ENCODE results near the gene ZC3HAV1L.
"Not testable (repeated sequence)": the region's sequence is repeated elsewhere in the genome, so short reads cannot be mapped to it uniquely, and the experiment has no call there.

ZC3HAV1L gene

DNA sequence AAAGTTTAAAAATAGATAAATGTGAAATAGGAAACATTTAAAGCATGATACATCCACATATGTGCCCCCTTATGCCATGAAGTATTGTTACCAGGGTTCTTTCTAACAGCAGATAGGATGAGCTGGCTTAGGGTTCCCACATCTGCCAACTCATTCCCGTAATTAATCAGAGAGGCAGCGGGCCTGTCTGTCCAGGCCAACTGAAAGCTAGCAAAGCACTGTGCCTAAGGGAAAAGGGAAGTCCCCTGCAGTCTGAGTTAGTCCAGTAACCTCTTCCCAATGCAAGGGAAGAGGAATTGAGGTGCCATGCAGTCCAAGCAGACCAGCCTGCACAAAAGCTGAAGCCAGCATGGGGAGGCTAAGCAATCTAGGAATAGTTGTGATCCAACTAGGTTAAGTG, 18.3 kb upstream of the ZC3HAV1L start:
- DNase-seq (ENCODE audit: low read depth) = peak; percentile 41

DNA sequence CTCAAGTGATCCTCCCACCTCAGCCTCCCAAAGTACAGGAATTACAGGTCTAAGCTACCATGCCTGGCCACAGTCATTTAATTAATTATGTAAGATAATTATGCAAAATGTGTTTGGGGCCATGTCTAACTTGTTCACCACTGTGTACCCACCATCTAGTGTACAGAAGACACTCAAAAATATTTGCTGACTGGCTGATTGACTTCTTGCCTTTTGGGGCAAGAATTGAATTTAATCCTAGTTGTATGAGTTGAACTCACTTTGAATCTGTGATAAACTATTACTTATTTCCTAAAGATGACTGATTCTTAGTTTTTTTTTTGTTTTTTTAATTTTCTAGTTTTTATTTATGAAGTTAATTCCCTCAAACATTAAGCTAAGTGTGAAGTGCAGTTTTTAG, 15.8 kb upstream of the ZC3HAV1L start:
- no peak for DNase-seq (ENCODE audit: low read depth)

DNA sequence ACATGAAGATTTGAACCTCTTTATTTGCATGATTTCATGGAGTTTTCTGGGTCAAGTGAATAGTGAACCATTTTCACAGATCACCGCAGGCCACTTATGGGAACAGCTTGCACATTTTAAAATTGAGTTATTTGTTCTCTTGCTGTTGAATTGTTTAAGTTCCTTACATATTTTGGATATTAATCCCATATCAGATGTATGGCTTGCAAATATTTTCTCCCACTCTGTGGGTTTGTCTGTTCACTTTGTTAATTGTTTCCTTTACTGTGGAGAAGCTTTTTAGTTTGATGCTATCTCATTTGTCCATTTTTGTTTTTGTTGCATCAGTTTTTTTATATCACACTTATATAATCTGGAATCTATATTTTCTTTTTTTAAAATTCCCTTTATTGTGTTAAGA, 14.1 kb upstream of the ZC3HAV1L start:
- DNase-seq (ENCODE audit: low read depth) = peak; percentile 24

DNA sequence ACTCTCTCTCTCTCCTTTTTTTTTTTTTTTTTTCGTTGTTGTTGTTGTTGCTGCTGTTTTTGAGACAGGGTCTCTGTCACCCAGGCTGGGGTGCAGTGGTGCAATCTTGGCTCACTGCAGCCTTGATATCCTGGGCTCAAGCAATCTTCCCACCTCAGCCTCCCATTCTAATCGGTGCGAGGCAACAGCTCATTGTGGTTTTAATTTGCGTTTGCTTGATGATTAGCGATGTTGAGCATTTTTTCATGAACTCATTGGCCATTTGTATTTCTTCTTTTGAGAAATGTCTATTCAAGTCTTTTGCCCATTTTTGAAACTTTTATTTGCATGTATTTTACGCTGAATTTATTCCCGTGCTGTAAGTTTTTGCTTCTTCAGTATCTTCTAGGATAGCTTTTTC, 13.3 kb upstream of the ZC3HAV1L start:
- no peak for DNase-seq (ENCODE audit: low read depth)

DNA sequence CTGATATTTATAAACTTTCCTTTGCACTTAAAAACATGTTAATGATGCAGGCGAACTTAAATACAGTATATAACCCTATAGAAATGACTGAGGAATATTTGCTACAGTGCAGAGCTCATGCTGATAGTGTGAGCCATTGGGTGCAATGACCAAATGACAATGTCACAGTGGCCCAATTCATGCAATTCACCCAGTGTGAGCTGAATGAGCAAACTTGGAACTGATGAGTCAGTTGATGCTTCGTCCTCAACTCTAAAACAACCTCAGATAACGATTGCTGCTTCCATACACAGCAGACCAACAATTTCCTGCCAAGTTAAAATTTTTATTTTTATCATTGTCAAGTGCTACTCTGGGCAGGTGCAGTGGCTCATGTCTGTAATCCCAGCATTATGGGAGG, 12.1 kb upstream of the ZC3HAV1L start:
- DNase-seq (ENCODE audit: low read depth) = no peak

DNA sequence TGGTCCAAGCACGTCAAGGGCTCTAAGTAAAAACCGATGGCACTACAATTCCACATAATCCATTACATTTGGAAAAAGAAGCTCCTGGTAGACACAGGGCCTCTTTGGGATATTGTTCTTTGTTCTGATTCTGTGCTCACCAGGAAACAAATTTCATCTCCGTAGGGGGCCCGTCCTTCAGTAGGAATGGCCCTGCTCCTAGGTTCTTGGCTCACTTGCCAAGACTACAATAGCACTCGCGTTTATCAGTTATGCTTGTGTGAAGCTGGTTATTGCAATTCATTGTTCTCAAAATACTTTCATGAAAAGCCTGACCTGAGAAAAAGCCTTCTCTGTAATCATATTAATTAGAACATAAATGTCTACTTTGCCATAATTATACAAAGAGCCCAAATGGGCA, 10.3 kb upstream of the ZC3HAV1L start:
- no peak for DNase-seq (ENCODE audit: low read depth)

DNA sequence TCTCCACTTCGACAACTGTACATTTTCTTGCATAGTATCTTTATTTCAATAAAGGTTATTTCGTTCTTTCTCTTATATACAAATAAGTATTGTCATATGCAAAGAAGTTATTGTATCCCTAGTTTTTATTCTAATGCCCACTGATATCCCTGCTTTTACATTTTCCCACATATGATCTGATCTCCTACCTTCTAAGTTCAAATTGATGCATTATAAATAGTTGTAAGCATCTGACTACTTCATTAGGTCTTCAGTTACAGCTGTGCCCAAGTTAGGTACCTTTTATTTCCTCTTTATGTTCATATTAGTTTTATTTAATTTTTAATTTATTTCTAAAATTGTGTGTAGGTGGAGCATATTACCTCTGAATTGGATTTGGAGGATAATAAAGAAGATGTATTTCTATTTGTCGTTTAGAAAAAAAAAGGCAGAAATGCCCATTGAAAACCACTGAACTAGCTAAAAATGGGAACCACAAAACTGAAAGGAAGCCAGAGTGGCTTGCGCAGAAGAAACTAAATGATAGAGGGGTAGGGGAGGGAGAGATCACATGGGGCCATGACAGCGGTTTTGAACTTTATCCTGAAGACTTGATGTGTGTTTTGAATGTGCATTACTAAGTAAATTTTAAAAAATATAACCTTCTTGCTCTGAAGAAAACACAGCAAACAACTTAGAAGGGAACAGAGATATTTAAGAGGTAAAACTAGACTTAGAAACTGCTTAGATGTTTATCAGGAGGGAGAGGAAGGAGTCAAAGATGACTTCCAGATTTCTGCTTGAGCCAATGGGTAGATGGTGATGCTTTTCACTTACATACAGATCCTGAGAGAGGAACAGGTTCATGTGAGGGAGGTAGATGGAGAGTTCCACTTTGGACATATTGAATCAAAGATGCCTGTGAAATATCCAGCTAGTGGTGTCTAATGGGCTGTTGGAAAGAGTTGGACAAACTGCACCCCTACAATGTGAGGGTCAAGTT, 9.3 kb upstream of the ZC3HAV1L start:
- no peak for DNase-seq (ENCODE audit: low read depth)

DNA sequence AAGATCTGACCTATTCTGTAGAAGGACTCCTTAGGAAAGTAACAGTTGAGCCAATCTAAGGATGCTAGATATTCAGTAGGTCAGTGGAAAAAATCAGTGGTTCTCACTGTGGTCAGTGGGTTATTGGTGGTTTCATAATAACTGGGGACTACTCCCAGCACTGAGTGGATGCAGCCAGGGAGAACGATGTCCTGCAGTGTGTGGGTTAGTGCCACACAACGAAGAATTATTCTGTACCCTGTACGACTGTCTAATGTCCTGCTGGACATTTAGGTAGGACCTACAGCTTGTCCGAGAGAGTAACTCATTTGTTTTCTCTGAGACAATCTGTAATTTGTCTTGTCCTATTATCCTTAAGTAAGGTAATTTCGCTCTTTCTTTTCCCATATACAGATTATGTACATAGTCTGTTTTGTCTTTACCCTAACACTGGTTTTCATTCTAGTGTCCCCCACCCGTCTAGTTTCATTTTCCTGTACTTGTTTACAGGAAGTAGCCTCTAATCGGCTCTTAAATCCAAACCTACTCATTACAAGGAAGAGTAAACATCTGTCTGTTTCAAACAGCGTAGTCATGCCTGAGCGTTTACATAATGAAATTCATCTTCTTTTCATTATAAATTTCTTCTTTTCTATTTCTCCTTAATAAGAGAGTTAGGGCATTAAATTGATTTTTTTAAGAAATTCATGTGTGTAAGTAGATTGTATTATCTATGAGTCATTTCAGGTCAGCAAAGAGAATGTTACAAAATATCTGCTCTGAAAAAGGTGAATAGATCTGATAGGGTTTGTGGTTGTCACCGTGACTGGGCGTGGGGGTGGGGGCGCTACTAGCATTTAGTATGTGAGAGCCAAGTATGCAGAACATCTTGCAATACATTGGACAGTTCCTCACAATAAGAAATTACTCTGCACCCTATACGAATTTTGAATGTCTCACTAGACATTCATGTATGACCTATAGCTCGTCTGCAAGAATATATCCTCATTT, 8.3 kb upstream of the ZC3HAV1L start:
- no peak for DNase-seq (ENCODE audit: low read depth)

DNA sequence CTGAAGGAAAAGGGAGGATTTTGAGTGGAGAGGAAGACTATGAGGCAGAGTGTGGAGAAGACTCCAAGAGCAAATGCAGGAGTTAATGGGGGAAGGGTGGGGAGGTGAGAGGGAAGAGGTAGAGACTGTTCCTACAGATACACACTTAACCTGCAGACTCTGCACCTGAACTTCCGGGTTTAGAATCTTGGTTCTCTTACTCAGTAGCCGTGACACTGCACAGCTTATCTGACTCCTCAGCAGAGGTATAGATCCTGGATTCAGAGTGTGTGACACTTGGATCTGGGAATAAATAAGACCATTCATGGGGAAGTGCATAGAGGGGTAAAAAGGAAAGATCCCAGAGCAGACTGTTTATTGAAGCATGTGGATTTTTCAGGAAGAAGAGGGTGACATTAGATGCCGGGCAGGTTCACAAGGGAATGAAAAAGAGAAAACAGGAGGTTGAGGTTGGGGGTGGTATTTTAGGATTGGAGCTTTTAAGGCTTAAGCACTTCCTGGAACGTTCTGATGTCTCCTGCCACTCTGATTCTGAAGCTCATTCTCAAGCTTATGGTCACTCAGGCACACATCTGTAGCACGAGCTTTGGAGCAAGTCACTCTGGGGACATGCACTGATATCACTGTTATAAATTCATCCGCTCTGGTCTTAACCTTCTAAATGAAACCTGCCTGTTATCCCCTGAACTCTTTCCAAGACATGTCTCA, 5.7 kb upstream of the ZC3HAV1L start:
- DNase-seq (ENCODE audit: low read depth) = no peak

DNA sequence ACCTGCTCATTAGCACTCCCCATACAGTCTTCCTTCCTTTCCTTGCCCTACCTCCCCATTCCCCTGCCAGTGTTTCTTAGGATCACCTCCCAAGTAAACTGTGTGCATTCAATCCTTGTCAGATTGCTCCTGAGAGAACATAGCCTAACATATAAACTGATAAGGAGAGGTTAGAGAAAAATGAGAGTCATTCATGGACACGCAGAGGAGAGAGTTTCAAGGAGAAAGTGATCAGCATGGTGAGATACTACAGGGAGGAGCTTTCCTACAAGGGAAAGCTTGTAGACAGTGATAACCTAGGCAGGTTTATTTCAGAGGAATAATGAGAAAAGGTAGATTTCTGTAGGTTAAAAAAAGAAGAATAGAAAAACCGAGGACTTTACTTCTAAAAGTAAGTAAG, 2.8 kb upstream of the ZC3HAV1L start:
- no peak for DNase-seq (ENCODE audit: low read depth)

DNA sequence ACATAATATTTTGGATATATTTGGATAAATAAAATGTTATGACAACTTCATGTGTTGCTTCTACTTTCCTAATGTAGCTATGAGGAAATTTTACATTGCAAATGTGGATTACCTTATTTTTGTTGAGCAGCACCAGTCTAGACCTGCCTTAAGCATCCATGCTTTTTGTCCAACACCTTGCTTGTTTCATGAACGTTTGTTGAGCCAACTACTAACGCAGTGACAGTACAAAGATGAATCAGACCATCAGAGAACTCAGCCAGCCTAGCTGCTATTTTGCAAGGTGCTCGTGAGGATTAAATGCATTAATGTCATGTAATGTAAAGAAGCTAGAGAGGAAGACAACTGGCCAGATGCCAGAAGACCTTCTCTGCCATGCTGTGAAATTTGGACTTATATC, 1.1 kb upstream of the ZC3HAV1L start:
- DNase-seq (ENCODE audit: low read depth) = no peak

DNA sequence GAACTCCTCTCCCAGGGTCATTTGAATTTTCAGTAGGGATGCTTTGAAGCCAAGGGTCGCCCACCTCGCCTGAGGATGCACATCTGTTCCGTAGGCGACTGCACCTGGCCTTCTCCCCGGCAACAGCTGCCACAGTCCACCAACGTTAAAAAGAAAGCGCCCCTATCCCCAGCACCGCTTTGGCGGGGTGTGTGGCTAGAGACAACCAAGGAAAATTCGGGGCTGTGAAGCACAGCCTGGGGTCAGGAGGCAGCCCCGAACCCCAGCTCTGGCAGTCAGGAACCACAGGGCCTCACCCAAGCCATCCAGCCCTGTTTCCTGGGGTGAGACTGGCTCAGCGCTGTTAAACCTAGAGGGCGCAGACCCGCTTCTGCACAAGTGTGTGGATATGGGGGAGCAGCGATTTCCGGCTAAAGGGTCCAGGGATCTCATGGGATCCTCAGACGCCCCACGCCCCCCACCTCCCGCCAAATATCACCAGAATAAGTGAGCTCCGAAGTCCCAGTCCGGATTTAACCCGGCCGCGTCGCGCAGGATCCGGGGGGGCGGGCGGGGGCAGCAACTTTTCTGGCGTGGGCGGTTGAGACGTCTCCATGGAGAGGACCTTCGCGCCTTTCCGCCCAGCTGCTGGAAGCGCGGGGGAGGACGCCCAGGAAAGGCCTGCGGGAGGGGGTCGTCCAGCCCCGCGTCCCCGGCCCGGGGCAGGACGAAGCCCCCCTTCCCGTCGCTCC, 822 bp downstream of the ZC3HAV1L start:
- peak; percentile 50 for DNase-seq (ENCODE audit: low read depth)

DNA sequence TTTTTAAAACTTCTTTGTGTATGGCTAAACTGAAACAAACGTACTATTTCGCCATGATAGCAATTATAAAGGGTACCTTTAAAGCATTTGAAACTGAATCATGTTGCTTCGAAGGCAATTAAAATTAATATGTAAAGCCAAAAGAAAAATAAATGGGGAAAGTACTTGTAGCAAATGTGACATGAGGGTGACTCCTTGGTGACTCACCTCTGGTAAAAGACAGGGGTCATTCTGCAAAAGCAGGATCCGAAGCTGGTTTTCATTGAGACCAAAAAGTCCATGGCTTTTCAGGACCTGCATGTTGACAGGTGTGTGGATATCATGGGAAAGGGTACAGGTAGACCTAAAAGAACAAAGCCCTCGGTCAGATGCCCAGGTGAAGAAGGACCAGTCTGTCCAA, 1.5 kb downstream of the ZC3HAV1L start:
- peak; percentile 44 for DNase-seq (ENCODE audit: low read depth)

DNA sequence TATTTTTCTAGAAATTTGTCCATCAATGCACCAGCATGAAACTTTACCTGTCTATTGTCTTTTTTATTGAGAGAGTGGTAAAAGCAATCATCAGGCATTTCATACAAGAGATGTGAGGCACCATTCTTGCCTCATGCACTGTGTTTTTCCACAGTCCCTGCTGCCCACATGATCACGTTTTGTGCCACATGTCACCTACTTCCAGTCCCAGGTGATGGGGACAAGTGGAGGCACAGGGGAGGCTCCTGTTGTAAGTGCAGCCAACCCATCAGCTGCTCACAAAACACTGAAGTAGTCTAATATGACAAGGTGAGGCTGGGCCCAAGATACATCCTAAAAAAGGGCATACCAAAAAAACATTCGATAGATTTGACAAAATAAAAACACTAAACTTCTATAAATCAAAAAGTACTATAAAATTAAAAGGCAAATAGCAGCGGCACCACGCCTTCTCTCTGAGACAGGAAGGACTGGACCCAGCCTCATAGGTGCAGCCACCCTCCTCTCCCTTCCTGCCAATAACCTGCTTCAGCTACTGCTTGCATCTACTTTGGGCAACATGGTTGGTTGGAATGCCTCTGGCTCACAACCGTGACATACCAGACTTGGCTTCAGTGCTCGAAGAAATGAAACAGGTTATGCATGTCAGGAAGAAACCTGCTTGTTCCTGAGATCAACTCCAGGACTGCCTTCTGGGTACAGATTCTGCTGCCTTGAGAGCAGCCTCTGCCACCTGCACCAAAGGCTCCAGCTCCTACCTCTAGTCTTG, 2.3 kb downstream of the ZC3HAV1L start:
- no peak for DNase-seq (ENCODE audit: low read depth)

DNA sequence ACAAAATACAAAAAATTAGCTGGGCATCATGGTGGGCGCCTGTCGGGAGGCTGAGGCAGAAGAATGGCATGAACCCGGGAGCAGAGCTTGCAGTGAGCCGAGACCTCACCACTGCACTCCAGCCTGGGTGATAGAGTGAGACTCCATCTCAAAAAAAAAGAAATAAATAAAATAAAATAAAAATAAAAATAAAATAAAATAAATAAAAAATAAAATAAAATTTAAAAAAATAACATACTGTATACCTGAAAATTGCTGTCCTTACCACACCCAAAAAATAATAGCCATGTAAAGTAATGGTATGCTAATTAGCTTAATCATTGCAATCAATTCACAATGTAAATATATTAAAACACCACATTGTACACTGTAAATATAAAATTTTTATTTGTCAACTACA, 3.4 kb downstream of the ZC3HAV1L start:
- DNase-seq (ENCODE audit: low read depth) = no peak

DNA sequence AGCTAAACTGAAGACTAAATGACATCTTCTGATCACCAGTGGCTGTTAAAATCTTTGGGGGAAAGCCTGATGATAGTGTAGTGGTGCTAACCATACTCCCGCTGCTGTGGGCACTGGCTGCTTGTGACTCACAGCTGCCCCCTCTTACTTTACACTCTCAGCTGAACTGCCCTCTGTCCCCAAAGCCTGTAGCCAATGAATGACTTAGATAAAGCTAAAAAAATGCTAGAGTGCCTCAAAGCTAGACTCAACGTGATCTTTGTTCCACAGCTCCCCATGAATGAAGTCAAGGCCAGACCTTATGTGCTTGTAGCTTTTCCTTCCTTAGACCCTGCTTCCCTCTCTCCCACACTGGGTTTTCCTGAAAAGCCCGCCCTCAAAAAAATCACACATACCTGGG, 6.5 kb downstream of the ZC3HAV1L start:
- no peak for DNase-seq (ENCODE audit: low read depth)

DNA sequence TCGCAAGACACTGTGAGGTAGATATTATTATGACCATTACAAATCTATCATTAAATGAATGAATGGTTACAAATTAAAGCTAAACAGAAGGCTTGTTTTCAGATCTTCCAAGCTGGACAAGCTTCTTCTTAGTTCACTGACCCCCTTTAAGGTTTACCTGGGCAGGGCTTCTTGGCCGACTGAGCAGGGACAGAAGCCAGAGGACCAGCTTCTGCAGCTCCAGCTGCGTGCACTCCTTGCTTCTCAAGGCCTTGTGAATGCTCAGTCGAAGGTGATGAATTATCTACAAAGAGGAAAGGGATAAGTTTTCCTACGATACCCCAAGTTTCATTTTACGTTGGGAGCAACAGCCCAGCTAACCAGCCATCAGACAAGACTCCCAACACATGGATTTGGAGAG, 9.3 kb downstream of the ZC3HAV1L start:
- no peak for DNase-seq (ENCODE audit: low read depth)

DNA sequence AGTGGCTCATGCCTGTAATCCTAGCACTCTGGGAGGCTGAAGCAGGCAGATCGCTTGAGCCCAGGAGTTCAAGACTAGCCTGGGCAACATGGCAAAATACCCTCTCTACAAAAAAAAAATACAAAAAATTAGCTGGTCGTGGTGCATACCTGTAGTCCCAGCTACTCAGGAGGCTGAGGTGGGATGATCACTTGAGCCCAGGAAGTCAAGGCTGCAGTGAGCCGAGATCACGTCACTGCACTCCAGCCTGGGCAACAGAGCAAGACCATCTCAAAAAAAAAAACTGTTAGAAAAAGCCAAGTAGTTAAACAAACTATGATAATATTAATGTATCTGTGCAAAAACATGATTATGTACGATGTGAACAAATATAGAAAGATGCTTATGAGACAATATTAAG, 10.0 kb downstream of the ZC3HAV1L start:
- DNase-seq (ENCODE audit: low read depth) = not testable (repeated sequence)

DNA sequence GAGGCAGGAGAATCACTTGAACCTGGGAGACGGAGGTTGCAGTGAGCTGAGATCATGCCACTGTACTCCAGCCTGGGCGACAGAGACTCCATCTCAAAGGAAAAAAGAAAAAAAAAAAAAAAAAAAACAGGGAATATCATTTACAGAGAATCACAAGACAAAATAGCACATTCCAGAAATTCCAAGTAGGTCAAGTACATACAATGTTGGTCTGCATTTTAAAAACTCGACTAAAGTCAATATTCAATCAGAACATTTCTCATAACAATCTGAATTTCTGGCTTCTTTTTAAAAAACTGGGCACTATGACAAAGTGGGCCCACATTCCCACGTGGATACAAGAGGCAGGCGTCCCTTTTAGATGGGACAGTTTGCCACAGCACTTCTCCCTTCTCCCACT, 12.8 kb downstream of the ZC3HAV1L start:
- peak; percentile 42 for DNase-seq (ENCODE audit: low read depth)

DNA sequence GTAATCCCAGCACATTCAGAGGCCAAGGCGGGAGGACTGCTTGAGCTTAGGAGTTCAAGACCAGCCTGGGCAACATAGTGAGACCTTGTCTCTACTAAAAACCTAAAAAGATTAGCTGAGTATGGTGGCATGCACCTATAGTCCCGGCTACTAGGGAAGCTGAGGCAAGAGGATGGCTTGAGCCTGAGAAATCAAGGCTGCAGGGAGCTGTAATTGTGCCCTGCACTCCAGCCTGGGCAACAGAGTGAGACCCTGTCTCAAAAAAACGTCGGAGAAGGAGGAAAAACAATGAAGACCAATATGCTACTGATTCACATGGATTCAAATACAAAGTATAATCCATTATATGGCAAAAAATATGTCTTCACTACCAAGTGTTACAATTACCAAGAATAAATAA, 13.6 kb downstream of the ZC3HAV1L start:
- DNase-seq (ENCODE audit: low read depth) = no peak

DNA sequence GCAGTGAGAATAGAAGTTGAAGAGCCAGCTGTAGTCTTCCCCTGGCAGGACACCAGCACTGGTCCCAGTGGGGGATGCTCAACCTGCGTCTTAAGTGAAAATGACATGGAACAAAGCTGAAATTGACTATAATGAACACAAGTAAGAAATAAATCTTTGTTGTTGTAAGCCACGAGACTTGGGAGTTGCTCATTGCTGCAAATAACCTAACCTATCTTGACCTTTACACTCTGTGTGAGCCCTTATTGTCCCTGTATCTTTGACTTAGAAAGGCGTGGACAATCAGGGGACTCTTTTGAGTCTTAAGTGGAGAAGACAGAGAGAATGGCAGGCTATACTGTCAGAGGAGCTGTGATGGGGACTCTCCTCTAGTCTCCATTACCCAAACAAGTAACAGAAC, 16.9 kb downstream of the ZC3HAV1L start:
- DNase-seq (ENCODE audit: low read depth) = no peak
